ENCODE measurements around the gene DGKD. TPM values are rescaled to one million over a fixed set of nuclear protein-coding genes. Genes with fewer than 3 reads are reported as not detected.

The DGKD gene
- total and polyA plus RNA-seq, 9 of the 15 experiments (the other 6 are each of a cell fraction or from before 2014, with no cell fraction given), result 0.52 to 29.5 (median 10.6) TPM

DNA sequence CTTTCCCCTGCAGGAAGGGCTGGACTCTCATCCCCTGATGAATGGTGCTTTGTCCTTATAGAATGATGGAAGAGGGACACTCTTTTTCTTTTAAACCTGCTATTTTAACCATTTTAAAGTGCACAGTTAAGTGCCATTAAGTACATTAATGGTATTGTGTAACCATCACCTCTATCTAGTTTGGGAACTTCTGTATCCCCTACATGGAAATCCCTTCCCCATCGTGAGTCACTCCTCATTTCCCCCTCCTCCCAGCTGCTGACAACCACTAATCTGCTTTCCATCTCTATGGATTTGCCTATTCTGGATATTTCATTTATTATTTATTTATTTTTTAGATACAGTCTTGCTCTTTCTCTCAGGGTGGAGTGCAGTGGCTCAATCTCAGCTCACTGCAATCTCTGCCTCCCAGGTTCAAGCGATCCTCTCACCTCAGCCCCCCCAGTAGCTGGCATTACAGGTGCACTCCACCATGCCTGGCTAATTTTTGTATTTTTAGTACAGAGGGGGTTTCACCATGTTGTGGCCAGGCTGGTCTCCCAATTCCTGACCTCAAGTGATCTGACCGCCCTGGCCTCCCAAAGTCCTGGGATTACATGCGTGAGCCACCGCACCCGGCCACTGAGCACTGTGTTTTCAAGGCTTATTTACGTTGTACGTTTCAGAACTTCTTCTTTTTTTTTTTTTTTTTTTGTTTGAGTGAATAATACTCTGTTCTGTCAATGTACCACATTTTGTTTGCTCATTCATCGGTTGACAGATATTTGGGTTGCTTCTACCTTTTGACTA is 15.8 kb downstream of the DGKD start:
- WGBS (ENCODE audit: insufficient coverage, low coverage, missing lambda C conversion rate), result 79% methylated on average over 6 of the region's 9 CpGs
- DNase-seq (ENCODE audit: extremely low read depth in 1 of 4, low spot score in 3 of 4), result no peak
- Histone ChIP-seq H3K4me2 (ENCODE audit: insufficient read depth, low read length) (no peak overlapping the region), H3K9me3 (replicated peaks; ENCODE audit: control insufficient read depth, insufficient read depth, low read depth, low read length) (no peaks in the 10 kb centered on the region), H3K27me3 (ENCODE audit: control insufficient read depth in 2 of 2, insufficient read depth in 2 of 2, low read length in 2 of 2) (no peaks in the 10 kb centered on the region), H4K20me1 (replicated peaks; ENCODE audit: control insufficient read depth, insufficient read depth, low read length) (no peaks in the 10 kb centered on the region; the same call in 1 of the 2 replicates), H3K9ac (ENCODE audit: insufficient read depth in 1 of 2, low read depth in 2 of 2, low read length in 2 of 2) (no peak overlapping the region), H3K4me3 (no peak overlapping the region), H2AFZ (ENCODE audit: low read depth, low read length) (no peak overlapping the region), H3K27ac (ENCODE audit: extremely low read depth, low read depth, low read length) (no peak overlapping the region), H3K79me2 (ENCODE audit: control insufficient read depth, insufficient read depth, low read length) (0 out of 3 replicates have a peak, but pooled peaks cover 5% of the 10 kb centered on the region), H3K9me1 (ENCODE audit: control insufficient read depth, insufficient read depth, low read length) (no peaks in the 10 kb centered on the region), H3K4me1 (replicated peaks in 1 of 2; ENCODE audit: control insufficient read depth in 2 of 2, insufficient read depth in 2 of 2, low read length in 2 of 2) (peaks cover 0 to 8% of the 10 kb centered on the region in 2 experiments; a peak in 3 of 5 replicates), H3K36me3 (ENCODE audit: control insufficient read depth, insufficient read depth, low read length) (peaks cover 11% of the 10 kb centered on the region; the same call in 1 of the 3 replicates)
- TF ChIP-seq EP300 (IDR thresholded peaks at IDR 0.05; ENCODE audit: low read length), result no peak
- TF ChIP-seq ZC3H4 (CRISPR knock-in tag; IDR thresholded peaks at IDR 0.05; ENCODE audit: borderline replicate concordance), result no peak
- TF ChIP-seq KLF1 (tag; IDR thresholded peaks at IDR 0.05), result no peak
- TF ChIP-seq SRSF3 (IDR thresholded peaks at IDR 0.05; ENCODE audit: insufficient read depth, low read length), result no peak
- no TSS peak for BruUV-seq (replicated peaks)
- ChIA-PET POLR2A (no interaction called here), CTCF (ENCODE audit: low intra/inter-chr PET ratio) (no interaction called here)
- FAIRE-seq, result no peak
- in situ Hi-C loops (cut with MboI) (no loop called here), intact Hi-C loops (cut with micrococcal nuclease) (no loop called here)
- ATAC-seq, result no peak

DNA sequence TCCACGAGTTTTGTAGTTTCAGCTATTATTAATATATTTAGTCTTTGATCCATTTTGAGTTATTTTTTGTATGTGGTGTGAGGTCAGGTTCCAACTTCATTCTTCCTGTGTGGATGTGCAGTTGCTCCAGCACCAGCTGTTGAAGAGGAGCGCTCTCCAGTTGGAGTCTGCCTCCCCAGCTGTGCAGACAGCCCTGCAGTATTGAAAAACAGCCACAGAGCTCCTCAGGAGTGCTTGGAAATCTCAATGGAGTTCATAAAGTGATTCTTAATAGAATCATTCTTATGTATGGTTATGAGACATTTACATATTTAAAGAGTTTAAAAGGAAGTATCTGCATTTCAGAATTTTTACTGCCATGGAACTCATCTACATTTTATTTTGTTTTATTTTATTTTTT is 17.3 kb downstream of the DGKD start:
- FAIRE-seq, result no peak
- H4K20me1 ChIP-seq (replicated peaks; ENCODE audit: control insufficient read depth, insufficient read depth, low read length), result no peaks in the 10 kb centered on the region; the same call in 1 of the 2 replicates
- TF ChIP-seq SMARCA5 (IDR thresholded peaks at IDR 0.05) (no peak), HMGXB4 (CRISPR knock-in tag; IDR thresholded peaks at IDR 0.05) (no peak), ESRRA (IDR thresholded peaks at IDR 0.05; ENCODE audit: borderline replicate concordance, low read depth) (no peak)

More for the DNA sequence above, 17.3 kb downstream of the DGKD start:
- DNase-seq (ENCODE audit: extremely low read depth in 1 of 4, low spot score in 3 of 4) (no peak), ATAC-seq (no peak)
- intact Hi-C loops (cut with micrococcal nuclease) (no loop called here), in situ Hi-C loops (cut with MboI) (no loop called here)
- CTCF ChIA-PET (ENCODE audit: low intra/inter-chr PET ratio), result no interaction called here
- H3K36me3 ChIP-seq (ENCODE audit: control insufficient read depth, insufficient read depth, low read length), result peaks cover 13% of the 10 kb centered on the region; the same call in 1 of the 3 replicates
- H3K79me2 ChIP-seq (ENCODE audit: control insufficient read depth, insufficient read depth, low read length), result 0 out of 3 replicates have a peak, but pooled peaks cover 5% of the 10 kb centered on the region
- H3K27me3 ChIP-seq (ENCODE audit: control insufficient read depth in 2 of 2, insufficient read depth in 2 of 2, low read length in 2 of 2), result no peaks in the 10 kb centered on the region
- no peak overlapping the region for H3K9ac ChIP-seq (ENCODE audit: insufficient read depth in 1 of 2, low read depth in 2 of 2, low read length in 2 of 2)
- H3K9me1 ChIP-seq (ENCODE audit: control insufficient read depth, insufficient read depth, low read length), result no peaks in the 10 kb centered on the region
- no peak overlapping the region for H3K4me3 ChIP-seq
- H3K9me3 ChIP-seq (replicated peaks; ENCODE audit: control insufficient read depth, insufficient read depth, low read depth, low read length), result no peaks in the 10 kb centered on the region
- no TSS peak for BruUV-seq (replicated peaks)
- H3K4me2 ChIP-seq (ENCODE audit: insufficient read depth, low read length), result no peak overlapping the region
- POLR2A ChIA-PET, result no interaction called here
- peaks cover 0 to 8% of the 10 kb centered on the region in 2 experiments; a peak in 3 of 5 replicates for H3K4me1 ChIP-seq (replicated peaks in 1 of 2; ENCODE audit: control insufficient read depth in 2 of 2, insufficient read depth in 2 of 2, low read length in 2 of 2)
- no peak overlapping the region for H3K27ac ChIP-seq (ENCODE audit: extremely low read depth, low read depth, low read length)
- no peak overlapping the region for H2AFZ ChIP-seq (ENCODE audit: low read depth, low read length)
- 11% methylated on average over 1 of the region's 2 CpGs for WGBS (ENCODE audit: insufficient coverage, low coverage, missing lambda C conversion rate)
